Karpas-422 (cell line): ENCODE data around the gene WDR47. TPM values are rescaled to one million over a fixed set of nuclear protein-coding genes. Genes with fewer than 3 reads are reported as not detected.
A peak's percentile ranks its signal among the peaks of the same experiment; 100 is the strongest.

Experiments used
- DNase-seq: peaks from one replicate; pipeline ENCODE4 v3.0.0-alpha.2; 2015
- H2AFZ ChIP-seq: fragments of 200-600 bp; sonication (generic); 2 replicates; pipeline ENCODE4 v1.6.1; 2014; ENCODE audit warnings: antibody characterized with exemption, low read length, mixed read lengths
- H3K27ac ChIP-seq: fragments of 200-600 bp; sonication (generic); 2 replicates; pipeline ENCODE4 v1.5.1; 2014; ENCODE audit warnings: mild to moderate bottlenecking, low read length, moderate library complexity
- H3K27me3 ChIP-seq: fragments of 200-600 bp; sonication (generic); 2 replicates; pipeline ENCODE4 v1.6.1; 2014; ENCODE audit warnings: low read length, mixed read lengths
- H3K36me3 ChIP-seq: fragments of 200-600 bp; sonication (generic); 2 replicates; pipeline ENCODE4 v1.6.1; 2014; ENCODE audit warnings: low read length, mixed read lengths; ENCODE audit not compliant: insufficient read depth
- H3K4me1 ChIP-seq: fragments of 200-600 bp; sonication (generic); 2 replicates; pipeline ENCODE4 v1.6.1; 2014; ENCODE audit warnings: mild to moderate bottlenecking, low read length, mixed read lengths
- H3K4me2 ChIP-seq: fragments of 200-600 bp; sonication (generic); 2 replicates; pipeline ENCODE4 v1.6.1; 2014; ENCODE audit warnings: low read length, low read depth, mild to moderate bottlenecking; ENCODE audit not compliant: poor library complexity, severe bottlenecking
- H3K4me3 ChIP-seq: fragments of 200-600 bp; sonication (generic); 2 replicates; pipeline ENCODE4 v1.5.1; 2014; ENCODE audit warnings: mild to moderate bottlenecking, antibody characterized with exemption, low read length, mixed read lengths
- H3K79me2 ChIP-seq: fragments of 200-600 bp; sonication (generic); 2 replicates; pipeline ENCODE4 v1.6.1; 2014; ENCODE audit warnings: mild to moderate bottlenecking, low read length, mixed read lengths
- H3K9ac ChIP-seq: fragments of 200-600 bp; sonication (generic); 2 replicates; pipeline ENCODE4 v1.6.0; 2014; ENCODE audit warnings: low read length
- H3K9me2 ChIP-seq: fragments of 200-600 bp; sonication (generic), shearing (Covaris generic); replicated peaks from 2 replicates; pipeline ENCODE4 v1.6.0; 2014; ENCODE audit warnings: mild to moderate bottlenecking, low read length, moderate library complexity; ENCODE audit not compliant: insufficient read depth
- H3K9me3 ChIP-seq: fragments of 300-700, 200-600 bp; sonication (generic); 2 replicates; pipeline ENCODE4 v1.6.1; 2014; ENCODE audit warnings: low read length, mixed read lengths
- H4K20me1 ChIP-seq: fragments of 200-600 bp; sonication (generic); 2 replicates; pipeline ENCODE4 v1.6.1; 2014; ENCODE audit warnings: mild to moderate bottlenecking, antibody characterized with exemption, low read length, low read depth; ENCODE audit not compliant: insufficient read depth
- total RNA-seq: library from RNA; depleted of rRNA; stranded (reverse); fragments of >200 nt; shearing (Covaris generic); gene quantifications from 2 replicates; pipeline ENCODE4 v1.2.3, GENCODE V29; 2014; ENCODE audit warnings: low replicate concordance

The WDR47 gene
- total RNA-seq, 1 experiment from 2014 or later, result 20.3 TPM

DNA sequence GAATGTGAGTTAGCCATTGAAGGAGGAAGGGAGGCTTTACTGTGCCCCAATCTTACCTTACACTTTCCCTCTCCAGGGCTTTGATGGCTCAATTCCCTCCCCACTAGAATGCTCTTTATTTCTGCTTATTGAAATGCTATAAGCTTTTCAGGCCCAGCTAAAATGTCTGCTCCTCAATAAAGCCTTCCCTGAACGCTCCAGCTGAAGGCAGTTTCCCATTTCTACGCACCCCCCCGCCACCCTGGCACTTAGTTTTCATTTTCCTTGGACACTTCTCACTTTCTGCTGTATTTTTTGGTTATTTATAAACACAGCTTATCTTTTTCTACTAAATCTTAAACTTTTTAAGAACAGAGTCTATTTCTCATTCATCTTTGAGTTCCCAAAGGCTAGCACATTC, 41.6 kb upstream of the WDR47 start:
- peaks cover 1% of the 10 kb centered on the region for H3K4me1 ChIP-seq
- H3K4me3 ChIP-seq, result no peak overlapping the region
- H3K9me3 ChIP-seq, result no peaks in the 10 kb centered on the region
- H3K9me2 ChIP-seq, result no peaks in the 10 kb centered on the region
- H3K27me3 ChIP-seq, result no peaks in the 10 kb centered on the region
- peak overlapping the region; percentile 65; the same call in 1 of the 2 replicates for H2AFZ ChIP-seq
- no peak overlapping the region for H3K27ac ChIP-seq
- no peaks in the 10 kb centered on the region for H3K36me3 ChIP-seq
- no peak overlapping the region for H3K9ac ChIP-seq
- no peaks in the 10 kb centered on the region for H3K79me2 ChIP-seq
- no peaks in the 10 kb centered on the region for H4K20me1 ChIP-seq
- no peak overlapping the region for H3K4me2 ChIP-seq
- no peak for DNase-seq

DNA sequence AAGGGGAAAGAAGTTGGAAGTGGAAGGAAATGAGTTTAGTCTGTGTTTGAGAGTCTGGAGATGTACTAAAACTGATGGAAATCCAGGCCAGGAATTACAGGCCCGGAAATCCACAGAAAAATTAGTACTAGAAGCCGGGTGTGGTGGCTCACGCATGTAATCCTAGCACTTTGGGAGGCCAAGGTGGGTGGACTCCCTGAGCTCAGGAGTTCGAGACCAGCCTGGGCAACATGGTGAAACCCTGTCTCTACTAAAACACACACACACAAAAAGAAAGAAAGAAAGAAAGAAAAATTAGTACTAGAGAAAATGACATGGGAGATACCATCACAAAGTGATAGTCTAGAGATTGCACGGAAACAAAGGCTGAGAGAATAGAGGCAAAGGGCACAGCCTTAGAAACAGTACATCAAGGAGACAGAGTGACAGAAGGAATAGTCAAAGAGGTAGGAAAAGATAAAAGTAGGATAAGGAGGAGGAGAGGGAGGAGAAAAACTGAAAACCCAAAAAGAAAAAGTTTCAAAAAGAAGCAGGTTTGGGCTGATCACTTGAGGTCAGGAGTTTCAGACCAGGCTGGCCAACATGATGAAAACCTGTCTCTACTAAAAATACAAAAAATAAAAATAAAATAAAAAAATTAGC, 38.7 kb upstream of the WDR47 start:
- 0 out of 2 replicates have a peak overlapping the region, but pooled peaks have one; percentile 6 for H2AFZ ChIP-seq
- no peak overlapping the region for H3K4me2 ChIP-seq
- no peaks in the 10 kb centered on the region for H3K36me3 ChIP-seq
- H3K4me1 ChIP-seq, result peaks cover 21% of the 10 kb centered on the region
- H3K9me3 ChIP-seq, result no peaks in the 10 kb centered on the region
- H3K4me3 ChIP-seq, result no peak overlapping the region
- peaks cover 2% of the 10 kb centered on the region for H3K79me2 ChIP-seq
- H3K9me2 ChIP-seq, result no peaks in the 10 kb centered on the region
- H3K9ac ChIP-seq, result no peak overlapping the region
- no peak for DNase-seq
- no peak overlapping the region for H3K27ac ChIP-seq
- H3K27me3 ChIP-seq, result no peaks in the 10 kb centered on the region
- H4K20me1 ChIP-seq, result no peaks in the 10 kb centered on the region

DNA sequence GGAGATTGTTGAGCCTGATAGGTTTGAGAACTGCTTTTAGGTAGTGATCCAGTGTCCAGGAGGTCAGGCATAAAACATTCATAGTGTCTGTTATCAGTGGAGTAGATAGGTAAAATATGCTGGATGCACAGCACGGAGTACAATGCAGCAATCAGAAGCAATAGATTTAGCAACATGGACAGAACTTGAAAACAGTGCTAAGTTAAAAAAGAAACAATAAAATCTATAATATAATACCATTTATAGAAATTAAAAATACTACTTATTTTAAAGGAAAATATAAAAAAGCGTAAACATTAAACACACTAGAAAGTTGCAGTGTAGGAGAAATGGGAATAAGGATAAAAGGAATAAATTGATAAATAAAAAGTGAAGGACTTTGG, 37.3 kb upstream of the WDR47 start:
- H2AFZ ChIP-seq, result no peak overlapping the region
- DNase-seq, result no peak
- H3K79me2 ChIP-seq, result peaks cover 13% of the 10 kb centered on the region
- H3K27me3 ChIP-seq, result no peaks in the 10 kb centered on the region
- H3K4me1 ChIP-seq, result peaks cover 29% of the 10 kb centered on the region
- no peaks in the 10 kb centered on the region for H3K9me3 ChIP-seq
- no peak overlapping the region for H3K4me2 ChIP-seq
- H3K27ac ChIP-seq, result no peak overlapping the region
- no peaks in the 10 kb centered on the region for H4K20me1 ChIP-seq
- H3K9ac ChIP-seq, result no peak overlapping the region
- no peaks in the 10 kb centered on the region for H3K36me3 ChIP-seq
- H3K9me2 ChIP-seq, result no peaks in the 10 kb centered on the region
- H3K4me3 ChIP-seq, result no peak overlapping the region

DNA sequence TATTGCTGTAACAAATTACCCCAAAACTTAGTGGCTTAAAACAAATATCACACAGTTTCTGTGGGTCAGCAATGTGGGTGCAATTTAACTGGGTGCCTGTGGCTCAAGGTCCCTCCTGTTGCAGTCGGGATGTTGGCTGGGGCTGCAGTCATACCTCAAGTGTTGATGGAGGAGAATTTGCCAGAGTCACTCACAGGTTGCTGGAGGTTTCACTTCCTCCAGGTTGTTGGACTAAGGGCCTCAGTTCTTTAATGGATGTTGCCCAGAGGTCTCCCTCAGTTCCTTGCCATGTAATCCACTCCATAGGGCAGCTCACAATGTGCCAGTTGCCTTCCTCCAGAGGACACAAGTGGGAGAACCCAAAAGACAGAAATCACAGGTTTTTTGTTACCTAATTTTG, 36.4 kb upstream of the WDR47 start:
- H3K4me1 ChIP-seq, result peaks cover 29% of the 10 kb centered on the region
- 0 out of 2 replicates have a peak overlapping the region, but pooled peaks have one; percentile 19 for H3K9ac ChIP-seq
- H3K79me2 ChIP-seq, result peaks cover 13% of the 10 kb centered on the region
- H2AFZ ChIP-seq, result peak overlapping the region; percentile 53
- peak overlapping the region; percentile 34 for H3K27ac ChIP-seq
- DNase-seq, result peak; percentile 68
- no peaks in the 10 kb centered on the region for H3K9me3 ChIP-seq
- H3K27me3 ChIP-seq, result no peaks in the 10 kb centered on the region
- H3K9me2 ChIP-seq, result no peaks in the 10 kb centered on the region
- no peaks in the 10 kb centered on the region for H4K20me1 ChIP-seq
- no peak overlapping the region for H3K4me3 ChIP-seq
- H3K4me2 ChIP-seq, result peak overlapping the region; percentile 40
- H3K36me3 ChIP-seq, result no peaks in the 10 kb centered on the region

DNA sequence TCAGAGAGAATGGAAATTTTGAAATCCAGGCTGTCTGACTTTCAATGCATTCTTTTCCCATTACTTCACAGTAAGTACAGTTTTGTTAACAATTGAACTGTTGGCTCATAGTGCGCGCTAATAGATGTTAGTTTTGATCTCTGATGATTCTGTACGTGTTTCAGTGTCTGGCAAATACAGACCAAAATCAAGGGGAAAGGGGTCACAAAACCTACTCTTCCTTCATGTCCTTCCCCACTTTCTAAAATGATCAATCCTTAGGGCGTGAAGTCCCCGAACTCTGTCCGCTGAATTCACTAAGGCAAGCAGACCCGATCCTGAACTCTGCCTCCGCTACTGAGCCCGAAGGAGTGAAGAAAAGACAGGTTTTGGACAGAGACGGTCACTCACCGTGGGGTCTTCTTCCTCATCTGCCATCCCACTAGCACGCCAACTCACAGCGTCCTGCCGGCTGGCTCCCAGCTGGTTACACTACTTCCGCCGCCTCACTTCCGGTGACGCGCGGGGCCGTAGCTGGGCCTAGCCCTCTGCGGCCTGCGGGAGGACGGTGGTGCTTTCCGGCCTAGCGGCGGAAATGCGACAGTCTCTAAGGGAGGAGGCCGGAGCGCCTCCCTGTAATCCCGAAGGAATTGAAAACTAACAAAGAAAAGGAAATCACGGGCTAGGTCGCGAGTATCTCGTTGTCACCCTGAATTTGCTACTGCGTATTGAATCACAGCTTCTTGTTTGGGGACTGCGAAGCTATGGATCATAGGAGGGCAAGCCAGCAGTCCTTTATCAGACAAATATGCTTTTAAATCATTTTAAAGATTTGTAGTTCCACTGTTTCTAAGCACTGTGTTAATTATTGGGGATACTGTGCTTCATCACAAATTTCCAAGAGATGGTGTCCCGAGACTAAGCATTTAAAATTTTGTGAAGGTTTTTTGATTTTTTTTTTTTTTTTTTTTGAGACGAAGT, 33.9 kb upstream of the WDR47 start, which contains the start of gene TAF13:
TAF13 (minus strand) TSS at position 473 of the 960 bp plus-strand sequence; CDS start at position 417, 56 bp downstream.
- peaks cover 14% of the 10 kb centered on the region for H3K79me2 ChIP-seq

DNA sequence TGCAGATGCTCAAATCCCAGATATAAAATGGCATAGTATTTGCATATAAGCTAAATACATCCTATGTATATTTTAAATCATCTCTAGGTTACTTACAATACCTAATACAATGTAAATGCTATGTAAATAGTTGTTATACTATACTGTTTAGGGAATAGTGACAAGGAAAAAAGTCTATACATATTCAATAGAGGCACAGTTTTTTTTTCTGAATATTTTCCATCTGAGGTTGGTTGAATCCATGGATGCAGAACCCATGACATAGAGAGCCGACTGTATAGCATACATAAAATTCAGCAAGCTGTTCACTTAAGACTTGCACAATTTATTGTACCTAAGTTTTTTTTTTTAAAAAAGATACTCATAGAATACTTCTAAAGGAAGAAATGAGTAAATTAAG, 27.4 kb upstream of the WDR47 start:
- no peak for DNase-seq
- Histone ChIP-seq H3K36me3 (peaks cover 13% of the 10 kb centered on the region; the same call in 1 of the 2 replicates), H3K9me3 (no peaks in the 10 kb centered on the region), H3K79me2 (peaks cover 12% of the 10 kb centered on the region; the same call in 1 of the 2 replicates), H3K9ac (no peak overlapping the region), H3K4me2 (no peak overlapping the region), H3K27ac (no peak overlapping the region), H4K20me1 (no peaks in the 10 kb centered on the region), H3K9me2 (no peaks in the 10 kb centered on the region), H3K4me1 (no peaks in the 10 kb centered on the region), H3K4me3 (no peak overlapping the region), H2AFZ (no peak overlapping the region), H3K27me3 (no peaks in the 10 kb centered on the region)

More for the DNA sequence above, 33.9 kb upstream of the WDR47 start, which contains the start of gene TAF13:
- no peaks in the 10 kb centered on the region for H4K20me1 ChIP-seq
- H3K27me3 ChIP-seq, result no peaks in the 10 kb centered on the region
- H3K36me3 ChIP-seq, result 0 out of 2 replicates have a peak, but pooled peaks cover under 1% of the 10 kb centered on the region
- peak within 1 kb of the TSS; percentile 75 for H3K4me3 ChIP-seq
- H3K4me2 ChIP-seq, result peak within 1 kb of the TSS; percentile 86
- peak within 1 kb of the TSS; percentile 70 for H3K9ac ChIP-seq
- DNase-seq, result peak; percentile 99
- H3K4me1 ChIP-seq, result peaks cover 29% of the 10 kb centered on the region
- no peaks in the 10 kb centered on the region for H3K9me3 ChIP-seq
- no peaks in the 10 kb centered on the region for H3K9me2 ChIP-seq
- H3K27ac ChIP-seq, result peak within 1 kb of the TSS; percentile 76
- H2AFZ ChIP-seq, result no peak within 1 kb of the TSS

DNA sequence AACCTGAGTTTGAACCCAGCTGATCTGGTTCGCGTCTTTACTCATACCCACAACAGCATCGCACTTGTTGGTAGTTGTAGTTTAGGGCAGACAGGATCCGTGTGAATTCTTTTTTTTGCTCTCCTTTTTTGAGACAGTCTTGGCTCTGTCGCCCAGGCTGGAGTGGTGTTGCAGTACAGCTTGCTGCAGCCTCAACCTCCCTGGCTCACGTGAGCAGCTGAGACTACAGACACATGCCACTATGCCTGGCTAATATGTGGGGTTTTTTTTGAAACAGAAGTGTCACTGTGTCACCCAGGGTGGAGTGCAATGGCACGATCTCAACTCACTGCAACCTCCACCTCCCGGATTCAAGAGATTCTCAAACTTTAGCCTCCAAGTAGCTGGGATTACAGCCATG, 26.0 kb upstream of the WDR47 start:
- no peaks in the 10 kb centered on the region for H3K9me2 ChIP-seq
- no peak overlapping the region for H3K27ac ChIP-seq
- H3K9me3 ChIP-seq, result no peaks in the 10 kb centered on the region
- peaks cover 13% of the 10 kb centered on the region; the same call in 1 of the 2 replicates for H3K36me3 ChIP-seq
- H3K27me3 ChIP-seq, result no peaks in the 10 kb centered on the region
- no peak overlapping the region for H3K9ac ChIP-seq
- no peak overlapping the region for H3K4me2 ChIP-seq
- no peak overlapping the region for H2AFZ ChIP-seq
- no peaks in the 10 kb centered on the region for H4K20me1 ChIP-seq
- H3K4me3 ChIP-seq, result no peak overlapping the region
- peaks cover 12% of the 10 kb centered on the region; the same call in 1 of the 2 replicates for H3K79me2 ChIP-seq
- H3K4me1 ChIP-seq, result no peaks in the 10 kb centered on the region
- DNase-seq, result no peak

DNA sequence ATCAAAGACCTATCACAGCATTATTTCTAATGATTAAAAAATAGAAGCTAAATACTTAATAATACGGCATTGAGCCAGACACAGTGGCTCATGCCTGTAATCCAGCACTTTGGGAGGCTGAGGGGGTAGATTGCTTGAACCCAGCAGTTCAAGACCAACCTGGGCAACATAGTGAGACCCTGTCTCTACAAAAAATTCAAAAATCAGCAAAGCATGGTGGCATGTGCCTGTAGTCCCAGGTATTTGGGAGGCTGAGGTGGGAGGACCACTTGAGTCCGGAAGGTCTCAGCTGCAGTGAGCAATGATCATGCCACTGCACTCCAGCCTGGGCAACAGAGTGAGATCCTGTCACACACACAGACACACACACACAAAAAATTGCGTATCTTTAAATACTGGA, 23.2 kb upstream of the WDR47 start:
- Histone ChIP-seq H3K4me2 (no peak overlapping the region), H3K36me3 (peaks cover 9% of the 10 kb centered on the region; the same call in 1 of the 2 replicates), H3K27me3 (no peaks in the 10 kb centered on the region), H3K4me3 (no peak overlapping the region), H2AFZ (no peak overlapping the region), H3K27ac (no peak overlapping the region), H4K20me1 (no peaks in the 10 kb centered on the region), H3K9me3 (no peaks in the 10 kb centered on the region), H3K9ac (no peak overlapping the region), H3K9me2 (no peaks in the 10 kb centered on the region), H3K4me1 (no peaks in the 10 kb centered on the region), H3K79me2 (peaks cover 9% of the 10 kb centered on the region; the same call in 1 of the 2 replicates)
- DNase-seq, result no peak
